ENCODE data around the gene RAD51B. TPM values are rescaled to one million over a fixed set of nuclear protein-coding genes. Genes with fewer than 3 reads are reported as not detected.

Gene RAD51B
- total RNA-seq, 1 donor from 2014 or later = 14.7 TPM

DNA sequence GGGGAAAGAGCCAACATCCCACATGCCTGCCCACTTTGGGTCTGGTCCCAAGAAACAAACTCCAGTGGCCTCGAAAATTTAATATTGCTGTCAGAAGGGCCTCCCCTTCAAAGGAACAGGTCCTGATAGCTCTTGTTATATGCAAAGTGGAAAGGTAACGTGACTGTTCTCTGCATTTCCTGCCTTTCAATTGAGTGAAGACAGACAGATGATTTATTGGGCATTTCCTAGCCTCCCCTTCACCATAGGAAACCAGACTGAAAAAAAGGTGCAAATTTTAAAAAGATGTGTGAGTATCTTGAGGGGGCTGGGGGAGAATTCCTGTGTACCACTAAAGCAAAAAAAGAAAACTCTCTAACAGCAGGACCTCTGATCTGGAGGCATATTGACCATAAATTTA is 738.1 kb downstream of the RAD51B start:
- peak; percentile 8 for DNase-seq (ENCODE audit: low spot score)

DNA sequence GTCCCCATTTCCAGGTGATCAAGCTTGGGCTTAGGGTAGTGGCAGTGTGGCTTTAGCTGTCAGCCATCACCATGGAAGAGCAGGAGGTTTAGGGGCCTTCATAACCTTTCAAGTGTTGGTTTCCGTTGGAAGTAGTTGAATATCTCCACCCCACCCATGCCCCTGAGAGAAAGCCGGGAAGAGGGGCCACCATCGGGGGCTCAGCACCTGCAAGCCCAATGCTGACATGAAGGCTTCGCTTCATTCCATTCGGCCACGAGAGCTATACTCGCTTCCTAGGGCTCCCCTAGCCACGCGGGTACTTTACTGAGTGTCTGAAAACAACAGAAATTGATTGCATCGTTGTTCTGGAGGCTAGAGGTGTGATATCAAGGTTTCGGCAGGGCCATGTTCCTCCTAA is 738.5 kb downstream of the RAD51B start:
- peak; percentile 79 for DNase-seq (ENCODE audit: low spot score)

DNA sequence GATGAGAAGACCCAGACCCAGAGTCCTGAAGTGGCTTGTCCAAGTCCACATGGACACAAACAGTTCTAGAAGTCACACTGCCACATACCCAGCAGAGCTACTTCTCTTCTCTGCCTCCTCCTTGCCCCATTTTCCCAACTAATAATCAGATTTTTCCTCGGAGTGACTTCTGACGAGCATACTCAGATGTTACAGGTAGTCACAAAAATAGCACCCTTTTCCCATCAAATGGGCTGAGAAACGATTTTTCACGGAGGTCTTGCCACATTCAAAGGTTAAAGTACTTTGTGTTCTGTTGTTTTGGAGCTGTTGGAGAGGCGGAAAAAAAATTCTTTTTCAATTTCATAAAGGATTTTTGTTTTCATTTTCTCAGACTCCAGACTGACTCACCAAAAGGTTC is 740.4 kb downstream of the RAD51B start:
- no peak for DNase-seq (ENCODE audit: low spot score)

DNA sequence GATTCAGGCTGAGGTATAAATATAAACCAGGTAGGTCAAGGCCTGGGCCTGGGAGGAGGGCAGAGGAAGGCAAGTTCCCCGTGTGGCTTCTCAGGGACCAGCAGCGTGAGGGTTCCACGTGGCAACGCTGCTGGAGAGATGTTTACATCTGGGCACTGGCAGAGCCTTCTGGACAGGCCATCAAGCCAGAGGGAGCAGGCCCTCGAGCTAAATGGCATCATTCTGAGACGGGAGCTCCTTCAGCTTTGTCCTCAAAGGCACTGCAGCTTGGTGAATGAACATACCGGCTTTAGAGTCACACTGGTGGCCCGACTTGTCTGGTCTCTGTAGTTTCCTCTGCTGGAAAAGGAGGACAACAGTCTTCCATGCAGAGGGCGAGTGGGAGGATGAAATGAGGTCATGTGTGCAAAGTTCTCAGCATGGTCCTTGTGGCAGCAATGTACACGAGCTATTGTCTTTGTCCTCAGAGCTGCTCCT is 742.0 kb downstream of the RAD51B start:
- DNase-seq (ENCODE audit: low spot score) = peak; percentile 67

DNA sequence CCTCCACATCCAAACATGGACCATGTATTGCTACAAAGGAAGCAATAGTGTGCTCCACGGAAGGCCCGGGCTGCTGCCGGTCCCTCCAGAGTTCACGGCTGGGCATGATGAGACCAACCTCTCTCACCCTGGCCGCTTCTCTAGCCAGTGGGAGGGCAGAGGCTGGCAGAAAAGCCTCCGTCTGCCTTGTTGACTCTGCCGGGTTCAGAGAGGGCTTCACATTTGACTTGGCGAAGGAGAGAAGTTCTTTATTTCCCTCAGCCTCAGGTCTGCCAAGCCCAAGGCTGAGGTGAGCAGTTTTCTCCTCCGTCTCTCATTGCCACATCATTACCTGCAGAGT is 743.3 kb downstream of the RAD51B start:
- DNase-seq (ENCODE audit: low spot score) = peak; percentile 80

DNA sequence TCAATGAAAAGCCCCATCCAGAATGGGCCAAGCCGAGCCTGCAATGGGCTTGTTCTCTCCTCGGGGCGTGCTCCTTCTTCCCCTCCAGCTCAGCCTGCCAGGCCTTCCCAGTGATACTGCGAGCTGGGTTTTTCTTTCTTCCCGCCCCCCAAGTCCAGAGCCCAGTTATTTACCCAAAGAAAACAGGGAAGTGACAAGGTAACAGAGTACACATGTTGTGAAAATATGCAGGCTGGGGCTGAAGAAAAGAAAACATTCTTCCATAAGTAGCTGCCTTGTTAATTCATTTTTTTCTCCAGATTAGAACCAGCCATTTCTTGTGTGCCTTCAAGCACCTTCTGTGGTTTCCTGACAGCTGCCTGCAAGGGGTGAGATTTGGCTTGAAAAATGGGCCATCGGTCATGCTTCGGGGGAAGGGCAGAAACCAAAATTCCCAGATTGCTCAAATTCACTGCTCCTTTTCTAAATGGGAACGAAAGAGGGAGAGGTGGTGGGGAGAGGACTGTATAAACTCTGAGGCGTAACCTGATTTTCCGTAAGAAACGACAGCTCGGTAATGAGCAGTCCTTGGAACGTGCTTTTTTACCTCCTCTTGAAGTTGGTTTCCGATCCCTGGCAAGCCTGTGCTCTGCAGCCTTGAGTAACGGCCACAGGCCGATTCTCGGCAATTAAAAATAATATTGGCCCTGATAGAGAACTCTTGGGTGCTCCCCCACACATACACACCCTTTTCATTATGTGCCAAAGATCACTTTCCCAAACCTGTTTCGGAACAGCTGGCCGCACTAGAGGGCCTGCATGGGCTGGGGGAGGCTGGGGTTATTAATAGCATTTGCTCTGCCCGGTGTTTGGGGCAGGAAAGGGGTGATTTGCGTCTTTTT is 743.9 kb downstream of the RAD51B start:
- DNase-seq (ENCODE audit: low spot score) = peak; percentile 82

DNA sequence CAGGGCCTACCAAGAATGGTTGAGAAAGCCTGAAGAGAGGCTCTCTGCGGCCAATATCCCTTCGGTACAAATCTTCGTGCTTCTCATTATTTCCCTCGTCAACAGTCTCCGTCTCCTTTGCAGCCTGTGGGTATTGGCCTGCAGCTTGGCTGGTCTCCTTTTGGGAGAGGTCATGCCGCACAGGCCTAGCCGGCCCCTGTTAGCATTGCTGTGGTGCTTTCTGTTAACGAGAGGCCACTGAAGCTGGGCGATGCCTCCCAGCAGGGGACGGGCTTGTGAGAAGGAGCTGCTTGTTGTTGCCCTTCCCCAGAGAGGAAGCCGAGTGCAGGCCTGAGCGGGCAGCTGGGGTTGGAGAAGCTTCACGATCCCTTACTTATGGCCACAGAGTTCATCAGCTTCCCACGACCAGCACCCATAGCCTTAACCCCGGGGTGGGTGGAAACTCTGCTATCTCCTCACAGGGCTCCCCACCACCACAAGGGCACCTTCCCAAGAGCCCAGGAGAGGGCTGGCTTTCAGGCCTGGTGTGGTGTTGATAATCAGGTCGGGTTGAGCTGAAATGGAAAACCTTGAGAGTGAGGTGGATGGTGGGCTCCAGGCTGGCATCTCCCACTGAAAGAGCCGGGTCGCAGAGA is 744.7 kb downstream of the RAD51B start:
- peak; percentile 84 for DNase-seq (ENCODE audit: low spot score)

DNA sequence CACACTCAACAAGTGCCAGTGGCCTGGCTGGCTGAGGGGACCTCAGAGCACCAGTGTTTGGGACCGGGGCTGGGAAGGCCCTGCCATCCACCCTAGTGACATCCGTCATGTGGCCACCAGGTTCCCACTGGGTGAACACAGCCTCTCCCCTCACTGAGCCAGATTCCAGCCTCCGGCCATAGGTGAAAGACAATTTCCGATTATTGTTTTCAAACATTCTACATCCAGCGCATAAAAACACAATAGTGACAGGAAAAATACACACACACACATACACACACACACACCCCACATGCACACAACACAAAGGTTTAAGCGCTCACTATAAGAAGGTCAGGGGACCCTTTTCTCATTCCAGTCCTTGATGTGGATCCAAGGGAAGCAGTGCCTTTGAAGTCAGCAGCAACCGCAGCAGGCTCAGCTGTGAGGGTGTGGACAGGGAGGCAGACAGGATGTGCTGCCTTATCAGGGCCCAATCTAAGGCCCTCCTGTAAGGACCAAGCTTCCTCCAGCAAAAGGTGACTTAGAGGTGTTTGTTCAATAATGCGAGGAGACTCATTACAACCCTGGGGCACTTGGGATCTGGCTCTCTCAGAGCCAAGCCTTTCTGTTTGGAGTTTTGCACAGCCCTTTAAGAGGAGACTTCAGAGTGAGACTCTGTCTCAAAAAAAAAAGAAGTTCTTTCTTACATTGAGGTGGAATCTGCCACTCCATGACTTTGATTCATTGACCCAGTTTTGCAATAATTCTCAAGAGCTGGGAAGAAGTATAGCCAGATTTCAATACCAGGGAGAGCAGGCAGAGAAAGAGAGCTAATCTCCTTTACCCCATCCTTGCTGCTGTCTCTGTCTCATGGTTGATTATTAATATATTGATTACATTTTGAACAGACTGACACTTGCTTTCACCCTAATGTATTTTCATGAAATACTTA is 745.5 kb downstream of the RAD51B start:
- DNase-seq (ENCODE audit: low spot score) = peak; percentile 24

DNA sequence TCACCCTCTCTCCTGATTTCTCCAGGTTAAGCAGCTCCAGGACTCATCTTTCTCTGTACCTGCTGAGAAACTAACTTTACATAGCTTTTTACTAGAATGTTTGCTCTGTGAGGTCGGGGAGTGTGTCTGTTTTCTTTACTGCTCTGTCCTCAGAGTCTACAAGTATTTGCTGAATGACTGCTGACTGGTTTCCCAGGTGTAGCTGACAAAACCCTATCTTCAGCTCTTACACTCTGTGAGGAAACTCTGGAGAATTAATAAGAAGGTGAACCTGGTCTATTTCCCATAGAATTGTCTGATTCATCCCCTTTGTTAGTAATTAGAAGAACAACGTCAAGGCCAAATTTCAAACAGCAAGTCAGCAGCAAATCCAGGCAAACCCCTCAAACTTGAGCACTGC is 746.5 kb downstream of the RAD51B start:
- no peak for DNase-seq (ENCODE audit: low spot score)

DNA sequence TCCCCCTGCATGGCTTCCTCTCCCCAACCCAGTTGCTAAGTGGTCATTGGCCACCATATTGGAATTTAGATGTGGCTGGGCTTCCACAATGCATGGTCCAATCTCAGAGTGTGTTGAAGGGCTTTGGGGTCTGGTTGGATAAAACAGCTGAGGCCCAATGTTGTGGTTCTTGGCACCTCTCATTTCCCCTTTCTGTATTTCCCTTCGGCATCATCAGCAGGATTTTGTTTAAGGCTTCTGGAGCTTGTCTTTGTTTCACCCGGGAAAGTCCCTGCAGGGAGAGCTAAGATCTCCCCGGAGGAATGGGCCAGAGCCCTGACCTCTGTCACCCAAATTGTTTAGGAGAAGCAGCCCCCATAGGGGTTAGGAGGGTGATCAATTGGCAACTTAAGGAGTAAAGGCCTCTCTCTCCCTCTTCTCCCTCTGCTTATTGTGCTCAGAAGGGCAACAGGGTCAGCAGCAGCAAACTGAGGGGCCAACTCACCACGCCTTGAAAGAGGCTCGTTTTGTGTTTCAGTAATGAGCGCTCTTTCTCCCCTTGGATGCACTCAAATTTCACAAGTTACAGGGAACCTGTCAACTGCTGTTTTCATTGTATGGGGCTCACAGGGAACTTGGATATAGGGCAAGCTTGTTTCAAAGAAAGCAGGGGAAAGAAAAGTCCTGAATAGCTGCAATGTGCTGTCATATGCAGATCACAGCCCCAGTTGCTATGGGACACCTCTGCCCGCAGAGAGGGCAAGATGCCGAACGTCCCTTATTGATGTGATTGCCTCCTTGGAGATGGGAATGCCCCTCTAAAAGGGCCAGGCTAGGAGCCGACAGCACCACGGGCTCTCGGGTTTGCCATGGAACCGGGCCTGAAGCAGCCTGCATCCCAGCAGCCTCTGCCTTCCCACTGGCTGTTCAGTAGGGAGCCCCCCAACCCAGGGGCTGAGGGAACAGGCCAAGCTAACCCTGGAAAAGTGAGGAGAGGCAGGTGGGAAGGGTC is 749.6 kb downstream of the RAD51B start:
- no peak for DNase-seq (ENCODE audit: low spot score)

DNA sequence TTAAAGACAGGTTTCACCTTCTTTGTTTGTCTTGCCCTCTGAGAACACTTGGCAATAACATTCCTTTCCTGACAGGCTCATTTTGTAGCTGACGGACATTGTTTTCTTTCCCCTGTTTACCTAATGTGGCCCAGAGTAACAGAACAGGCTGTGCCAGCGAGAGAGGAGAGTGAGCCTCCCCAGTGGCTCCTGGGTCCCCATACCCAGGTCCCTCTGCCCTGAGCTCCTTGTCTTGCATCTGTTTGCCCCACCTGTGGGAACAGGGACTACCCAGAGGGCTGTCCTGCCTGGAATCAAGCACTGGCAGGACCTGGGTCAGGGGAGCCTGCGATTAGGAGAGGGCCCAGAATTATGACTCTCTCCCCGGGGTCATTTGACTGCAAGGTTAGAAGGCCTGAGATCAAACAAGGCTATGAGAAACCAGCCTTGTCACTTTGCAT is 750.4 kb downstream of the RAD51B start:
- DNase-seq (ENCODE audit: low spot score) = no peak

DNA sequence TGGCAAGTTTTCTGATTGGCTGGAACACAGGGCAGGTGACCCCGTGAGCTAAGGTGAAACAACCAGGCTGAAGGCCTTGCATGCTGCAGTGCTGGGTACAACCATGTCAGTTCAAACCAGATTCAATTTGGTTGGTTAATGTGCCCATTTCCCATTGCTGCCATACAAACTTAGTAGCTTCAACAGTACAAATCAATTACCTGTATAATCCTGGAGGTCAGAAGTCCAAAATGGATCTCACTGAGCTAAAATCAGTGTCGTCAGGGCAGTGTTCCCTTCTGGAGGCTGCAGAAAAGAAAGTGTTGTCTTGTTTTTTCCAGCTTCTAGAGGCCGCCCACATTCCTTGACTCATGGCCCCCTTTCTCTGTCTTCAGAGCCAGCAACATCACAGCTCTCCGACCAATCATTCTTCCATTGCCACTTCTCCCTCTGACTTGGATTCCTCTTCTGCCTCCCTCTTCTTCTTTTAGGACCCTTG is 751.6 kb downstream of the RAD51B start:
- no peak for DNase-seq (ENCODE audit: low spot score)

DNA sequence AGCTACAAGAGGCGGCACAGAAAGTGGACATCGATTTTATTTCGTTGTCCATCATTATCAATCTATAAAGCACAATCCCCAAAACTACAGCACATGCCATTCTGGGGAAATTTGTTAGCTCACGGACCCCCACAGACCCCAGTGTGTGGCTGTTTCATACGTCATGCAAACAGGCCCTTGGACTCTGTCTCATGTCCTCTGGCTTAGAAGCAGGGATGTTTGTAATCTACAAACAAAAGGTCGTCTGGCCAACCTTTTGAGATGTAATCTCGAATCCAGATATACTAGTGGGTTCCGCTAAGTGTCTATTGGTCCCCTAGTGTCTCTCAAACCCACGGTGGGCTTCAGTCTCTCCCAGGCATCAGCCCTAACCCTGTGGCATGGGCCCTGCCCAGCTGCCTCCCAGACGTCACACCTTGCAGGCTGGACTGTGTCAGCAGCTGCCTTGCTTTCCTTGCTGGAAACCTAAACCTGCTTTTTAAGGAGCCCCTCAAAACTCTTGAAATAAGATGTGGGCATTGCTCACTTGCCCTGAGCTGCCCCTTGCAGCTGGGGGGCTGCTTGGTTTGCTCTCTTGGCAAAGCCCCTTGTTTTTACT is 752.4 kb downstream of the RAD51B start:
- DNase-seq (ENCODE audit: low spot score) = peak; percentile 45

DNA sequence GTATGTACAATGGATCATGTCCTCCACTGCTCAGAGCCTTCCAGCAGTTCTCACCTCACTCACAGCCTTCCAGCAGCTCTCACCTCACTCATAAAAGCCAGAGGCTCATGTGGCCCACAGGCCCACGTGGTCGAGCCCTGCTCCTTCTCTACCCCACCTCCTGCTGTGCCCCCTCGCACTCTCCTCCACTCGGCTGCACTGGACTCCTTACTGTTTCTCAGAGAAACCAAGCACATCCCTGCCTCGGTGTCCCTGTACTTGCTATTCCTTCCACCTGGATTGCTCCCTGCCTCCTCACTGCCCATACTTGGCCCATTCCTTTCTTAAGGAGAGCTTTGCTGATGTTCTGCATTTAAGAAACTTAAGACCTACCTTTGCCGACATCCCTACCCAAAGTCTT is 753.5 kb downstream of the RAD51B start:
- peak; percentile 75 for DNase-seq (ENCODE audit: low spot score)

DNA sequence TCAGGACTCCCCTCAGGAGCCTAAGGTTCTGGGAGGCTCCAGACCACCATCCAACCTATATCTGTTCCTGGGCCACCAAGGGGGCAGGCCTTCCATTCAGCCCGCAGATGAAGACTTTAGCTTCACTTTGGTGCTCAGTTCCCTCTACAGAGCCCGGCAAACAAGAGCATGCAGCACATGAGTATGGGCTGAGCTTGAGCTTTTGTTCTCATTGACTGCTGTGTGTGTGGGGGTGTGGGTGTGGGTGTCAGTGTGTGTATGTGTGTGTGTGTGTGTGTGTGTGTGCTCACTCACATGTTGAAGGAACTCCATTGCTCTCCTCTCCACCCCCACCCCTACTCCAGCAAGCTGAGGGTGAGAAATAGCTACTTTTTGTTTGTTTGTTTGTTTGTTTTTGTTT is 754.1 kb downstream of the RAD51B start:
- DNase-seq (ENCODE audit: low spot score) = peak; percentile 39

DNA sequence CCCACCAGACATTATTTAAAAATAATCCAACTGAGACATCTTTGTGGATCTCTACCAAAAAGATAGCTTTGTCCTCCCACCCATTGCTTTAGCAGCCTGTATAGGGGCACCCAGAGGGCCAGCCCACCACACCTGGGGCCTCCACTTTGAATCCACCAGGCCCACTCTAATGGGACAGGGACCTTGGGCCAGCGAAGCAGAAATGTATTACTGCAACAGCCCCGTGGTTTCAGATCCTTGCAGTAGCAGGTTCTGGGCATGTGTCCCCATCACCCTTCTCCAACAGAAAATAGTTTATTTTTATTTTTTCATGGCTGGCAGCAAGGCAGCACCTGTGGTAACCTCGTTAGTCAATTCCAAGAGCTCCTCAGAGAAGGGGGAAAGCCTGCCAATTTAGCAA is 754.9 kb downstream of the RAD51B start:
- peak; percentile 53 for DNase-seq (ENCODE audit: low spot score)

DNA sequence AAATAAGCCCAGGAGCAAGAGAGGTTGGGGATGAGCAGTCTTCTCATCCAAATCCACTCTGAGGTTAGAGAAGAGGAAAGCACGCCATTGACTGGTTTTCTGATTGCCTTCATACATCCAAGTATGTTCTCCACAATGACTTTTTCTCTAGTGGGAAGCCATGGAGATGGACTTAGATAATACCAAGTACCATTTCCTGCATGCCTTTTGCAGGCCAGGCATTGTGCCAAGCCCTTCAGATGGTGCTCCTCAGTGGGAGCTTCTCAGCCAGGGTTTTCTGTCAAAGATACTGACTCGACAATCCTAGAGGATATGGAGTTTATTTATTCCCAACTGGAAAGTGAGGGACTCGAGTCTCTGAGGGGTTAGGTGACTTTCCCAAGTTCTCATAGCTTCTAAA is 755.3 kb downstream of the RAD51B start:
- DNase-seq (ENCODE audit: low spot score) = peak; percentile 35

DNA sequence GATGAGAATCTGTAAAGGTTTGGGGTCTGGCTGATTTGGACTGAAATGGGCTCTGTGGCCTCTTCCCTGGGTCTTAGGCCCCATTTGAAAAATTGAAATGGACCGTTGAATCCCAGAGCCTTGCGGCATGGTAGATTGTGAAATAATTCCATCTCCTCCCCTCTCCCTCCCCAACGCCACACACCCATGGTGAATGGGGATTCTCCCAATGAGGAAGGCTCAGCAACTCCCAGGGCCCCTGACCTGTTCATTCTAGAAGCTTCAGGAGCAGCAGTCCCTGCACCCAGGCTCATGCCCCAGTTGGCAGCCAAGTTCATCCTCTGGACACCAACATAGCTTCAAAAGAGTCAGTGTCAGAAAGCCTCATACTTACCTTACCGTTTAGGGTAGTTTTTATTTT is 755.8 kb downstream of the RAD51B start:
- DNase-seq (ENCODE audit: low spot score) = peak; percentile 53

DNA sequence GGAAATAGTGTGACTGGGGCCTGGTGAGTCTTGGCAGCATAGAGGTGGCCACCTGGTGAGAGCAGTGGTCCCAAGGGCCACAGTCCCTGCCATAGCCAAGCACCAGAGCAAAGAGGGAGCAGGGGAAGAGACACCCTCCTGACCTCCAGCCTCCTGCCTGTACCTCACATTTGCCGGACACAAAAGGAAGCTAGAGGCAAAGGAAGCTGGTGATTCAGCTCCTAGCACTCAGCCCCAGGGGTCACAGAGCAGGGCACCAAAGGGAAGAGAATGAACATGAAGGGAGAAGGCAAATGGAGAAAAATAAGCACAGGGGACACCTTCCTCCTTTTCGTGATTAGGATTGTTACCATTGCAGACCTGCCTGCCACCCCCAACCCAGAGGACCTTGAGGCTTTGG is 756.5 kb downstream of the RAD51B start:
- peak; percentile 49 for DNase-seq (ENCODE audit: low spot score)

Data from mesenteric fat pad (tissue), 1 donor.